ENCODE results near the gene UHRF1. TPM values are rescaled to one million over a fixed set of nuclear protein-coding genes. Genes with fewer than 3 reads are reported as not detected.

UHRF1 gene
- total and polyA plus RNA-seq, 2 of the 4 experiments (the other 2 are of a cell fraction), result 47.4 to 57.4 TPM

DNA sequence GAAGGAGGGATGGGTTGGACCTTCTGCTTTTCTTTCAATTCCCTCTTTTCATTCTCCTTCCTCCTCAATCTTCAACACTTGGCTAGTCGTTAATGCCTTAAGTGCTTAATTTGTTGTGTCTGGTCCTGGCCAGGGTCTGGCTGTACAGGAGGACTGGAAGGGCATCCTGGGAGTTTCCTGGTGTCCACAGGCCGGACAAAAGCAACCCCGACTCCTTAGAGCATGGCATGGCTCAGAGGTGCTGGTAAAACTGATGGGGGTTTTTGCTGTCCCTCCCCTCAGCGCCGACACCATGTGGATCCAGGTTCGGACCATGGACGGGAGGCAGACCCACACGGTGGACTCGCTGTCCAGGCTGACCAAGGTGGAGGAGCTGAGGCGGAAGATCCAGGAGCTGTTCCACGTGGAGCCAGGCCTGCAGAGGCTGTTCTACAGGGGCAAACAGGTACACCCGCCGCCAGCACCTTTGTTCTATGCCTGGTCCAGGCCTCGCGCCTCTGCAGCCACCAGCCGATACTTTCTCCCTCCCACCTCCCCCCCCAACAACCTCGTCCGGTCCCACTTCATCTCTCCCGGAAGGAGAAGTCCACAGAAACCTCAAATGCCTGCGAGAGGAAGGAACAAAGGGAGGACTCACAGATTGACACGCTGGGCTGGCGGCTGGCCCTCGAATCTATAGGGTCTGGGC lies 1.4 kb downstream of the UHRF1 start:
- 25% methylated on average over 7 of the region's 23 CpGs; no CpG with 5 or more reads in 1 of the 2 experiments for WGBS, 2 experiments (ENCODE audit: extremely low coverage in 2 of 2, insufficient read length in 1 of 2)
- H3K23ac ChIP-seq (ENCODE audit: low read depth, low read length), result peak overlapping the region; percentile 99
- dilution Hi-C loops (cut with HindIII; ENCODE audit: low sequenced_read_pairs, unreplicated experiment), result no loop called here

More for the DNA sequence above, 1.4 kb downstream of the UHRF1 start:
- Histone ChIP-seq H3K4ac (ENCODE audit: low read depth, low read length) (peak overlapping the region; percentile 98), H2BK120ac (ENCODE audit: low read depth, low read length) (peak overlapping the region; percentile 94), H2AK5ac (ENCODE audit: low read depth, low read length) (peak overlapping the region; percentile 95), H3K4me2 (ENCODE audit: low read depth, low read length) (peak overlapping the region; percentile 67), H2AFZ (replicated peaks; ENCODE audit: low read length, poor library complexity) (peak overlapping the region; percentile 84), H4K8ac (ENCODE audit: low read depth in 2 of 2, low read length in 2 of 2) (peak overlapping the region; percentile 82 to 96), H3K14ac (replicated peaks; ENCODE audit: low read depth, low read length) (peak overlapping the region; percentile 90), H3K9me3 (ENCODE audit: control insufficient read depth, insufficient read depth, low read length) (no peaks in the 10 kb centered on the region), H3K27me3 (ENCODE audit: control insufficient read depth, insufficient read depth, low read length) (no peaks in the 10 kb centered on the region), H3K4me3 (ENCODE audit: insufficient read depth, low read depth, low read length) (peak overlapping the region; percentile 87), H3K9me1 (ENCODE audit: insufficient read depth, low read length) (peaks cover 7% of the 10 kb centered on the region; the same call in 1 of the 2 replicates), H4K91ac (ENCODE audit: insufficient read depth, low read depth, low read length) (peak overlapping the region; percentile 92), H3K9ac (ENCODE audit: low read depth, low read length) (peak overlapping the region; percentile 85), H3K27ac (ENCODE audit: insufficient read depth, low read length) (peak overlapping the region; percentile 91), H3K56ac (ENCODE audit: extremely low read depth, insufficient read depth, low read length) (peak overlapping the region; percentile 94), H2AK9ac (replicated peaks; ENCODE audit: low read depth, low read length, poor library complexity) (peak overlapping the region; percentile 98), H2BK15ac (ENCODE audit: low read depth, low read length) (peak overlapping the region; percentile 75; the same call in 2 of the 3 replicates), H3K79me1 (ENCODE audit: low read depth in 1 of 2, low read length in 2 of 2) (peaks cover 0 to 49% of the 10 kb centered on the region in 2 experiments; a peak in 2 of 4 replicates), H3K36me3 (ENCODE audit: control insufficient read depth, insufficient read depth, low read length) (no peaks in the 10 kb centered on the region; the same call in 1 of the 2 replicates), H2BK20ac (ENCODE audit: low read depth, low read length) (peak overlapping the region; percentile 82), H3K4me1 (ENCODE audit: control insufficient read depth, insufficient read depth, low read length) (peaks cover 35% of the 10 kb centered on the region), H4K5ac (ENCODE audit: low read depth, low read length) (peak overlapping the region; percentile 74), H3K18ac (ENCODE audit: low read depth, low read length) (peak overlapping the region; percentile 56), H2BK5ac (ENCODE audit: low read depth, low read length, poor library complexity, severe bottlenecking) (peak overlapping the region; percentile 93), H4K20me1 (ENCODE audit: insufficient read depth, low read length) (peaks cover 22% of the 10 kb centered on the region)
- ATAC-seq (ENCODE audit: low read depth), result no peak
- peak; percentile 21; the same call in 1 of the 2 replicates for TF ChIP-seq POLR2A (IDR thresholded peaks at IDR 0.05; ENCODE audit: low read depth, low read length)
- TF ChIP-seq RAD21 (IDR thresholded peaks at IDR 0.05; ENCODE audit: low read length), result no peak
- ChIA-PET CTCF (interaction anchor here (1.0 to 4.6 kb wide), 4 partner anchors 39 to 121 kb away, joined by 3 to 30 read pairs (median 6); no protein-coding TSS in a partner anchor), POLR2A (ENCODE audit: unreplicated experiment) (interaction anchor here (0.9 to 2.3 kb wide), 4 partner anchors 40 to 101 kb away, joined by 3 to 10 read pairs (median 6); no protein-coding TSS in a partner anchor)
- no TSS peak for BruUV-seq (replicated peaks)
- in situ Hi-C loops (cut with MboI; ENCODE audit: low sequenced_read_pairs), result loop anchor here (5.0 kb wide), 2 partner anchors 38 to 103 kb away; no protein-coding TSS in a partner anchor
- intact Hi-C loops (cut with micrococcal nuclease), result loop anchor here (1.0 to 2.0 kb wide), 5 partner anchors 38 to 178 kb away; partner anchors contain the start of gene KDM4B
- DNase-seq, result peak; percentile 64
